ENCODE data around the gene MXI1. TPM values are rescaled to one million over a fixed set of nuclear protein-coding genes. Genes with fewer than 3 reads are reported as not detected.

The MXI1 gene
- total RNA-seq, 2 experiments from 2014 or later: 11.7 to 22.3 TPM

DNA sequence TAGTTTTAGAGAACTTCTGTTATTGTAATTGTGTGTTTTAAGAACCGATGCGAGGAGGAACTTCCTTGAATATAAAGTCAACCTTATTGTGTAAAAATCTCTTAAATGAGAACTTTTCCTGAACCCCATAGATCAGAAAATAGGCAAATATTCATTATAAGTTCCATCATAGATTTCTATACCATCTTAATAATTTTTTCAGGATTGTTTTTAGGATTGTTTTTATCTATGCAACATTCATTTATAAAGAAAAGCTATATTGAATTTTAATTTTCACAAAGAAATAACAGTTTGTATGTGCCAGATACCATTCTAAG is 99.0 kb downstream of the MXI1 start:
- Histone ChIP-seq H4K20me1 (ENCODE audit: insufficient read depth, low read length) (peaks cover 28% of the 10 kb centered on the region), H3K9me2 (ENCODE audit: insufficient read depth, low read length) (no peaks in the 10 kb centered on the region), H3K79me2 (ENCODE audit: insufficient read depth, low read depth, low read length) (peaks cover 33% of the 10 kb centered on the region), H3K4me3 (ENCODE audit: low read depth, low read length, poor library complexity, severe bottlenecking) (peak overlapping the region; percentile 37), H2AFZ (ENCODE audit: low read length) (peak overlapping the region; percentile 87), H3K9me3 (ENCODE audit: low read length) (no peaks in the 10 kb centered on the region), H3K27ac (ENCODE audit: low read depth, low read length, poor library complexity, severe bottlenecking) (no peak overlapping the region), H3K36me3 (ENCODE audit: insufficient read depth, low read length) (peaks cover 25% of the 10 kb centered on the region), H3K4me1 (ENCODE audit: insufficient read depth, low read length, poor library complexity, severe bottlenecking) (peaks cover 58% of the 10 kb centered on the region), H3K4me2 (ENCODE audit: low read length) (peak overlapping the region; percentile 78)
- no peak for DNase-seq (ENCODE audit: low spot score)
- intact Hi-C loops (cut with micrococcal nuclease; ENCODE audit: unreplicated experiment): loop anchor here (1.0 to 10.0 kb wide), 5 partner anchors 242 to 608 kb away; partner anchors contain the start of genes BBIP1 and SHOC2
- CTCF ChIA-PET (ENCODE audit: unreplicated experiment): interaction anchor here (0.7 to 1.2 kb wide), 3 partner anchors 10 to 242 kb away, joined by 3 to 5 read pairs (median 3); no protein-coding TSS in a partner anchor
- BruUV-seq (replicated peaks): no TSS peak
- TF ChIP-seq EZH2phosphoT487 (IDR thresholded peaks at IDR 0.05; ENCODE audit: borderline replicate concordance, low read depth, low read length): no peak
- POLR2A ChIA-PET: interaction anchor here (0.7 to 1.3 kb wide), 12 partner anchors 27 to 367 kb away, joined by 3 to 7 read pairs (median 3); partner anchors contain the start of gene SMC3

DNA sequence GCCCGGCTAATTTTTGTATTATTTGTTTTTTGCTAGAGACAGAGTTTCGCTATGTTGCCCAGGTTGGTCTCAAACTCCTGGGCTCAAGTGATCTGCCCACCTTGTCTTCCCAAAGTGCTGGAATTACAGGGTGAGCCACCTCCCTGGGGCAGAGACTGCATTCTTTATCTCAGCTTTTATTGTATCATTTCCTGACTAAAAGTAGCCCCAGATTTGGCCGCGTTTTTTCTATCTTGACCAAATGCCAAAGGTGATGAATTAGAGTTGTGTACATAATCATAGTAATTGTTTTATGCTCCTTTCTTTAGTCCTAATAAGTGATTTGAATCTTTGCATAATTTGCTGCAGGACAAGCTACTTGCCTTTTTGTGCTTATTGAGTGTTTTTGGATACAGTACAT is 100.4 kb downstream of the MXI1 start:
- intact Hi-C loops (cut with micrococcal nuclease; ENCODE audit: unreplicated experiment): loop anchor here (5.0 to 10.0 kb wide), 3 partner anchors 364 to 607 kb away; partner anchors contain the start of genes BBIP1 and SHOC2
- Histone ChIP-seq H3K27ac (ENCODE audit: low read depth, low read length, poor library complexity, severe bottlenecking) (no peak overlapping the region), H3K36me3 (ENCODE audit: insufficient read depth, low read length) (peaks cover 11% of the 10 kb centered on the region), H4K20me1 (ENCODE audit: insufficient read depth, low read length) (peaks cover 14% of the 10 kb centered on the region), H3K4me2 (ENCODE audit: low read length) (no peak overlapping the region), H3K9me2 (ENCODE audit: insufficient read depth, low read length) (no peaks in the 10 kb centered on the region), H2AFZ (ENCODE audit: low read length) (peak overlapping the region; percentile 18; the same call in 1 of the 2 replicates), H3K4me1 (ENCODE audit: insufficient read depth, low read length, poor library complexity, severe bottlenecking) (peaks cover 52% of the 10 kb centered on the region), H3K4me3 (ENCODE audit: low read depth, low read length, poor library complexity, severe bottlenecking) (no peak overlapping the region), H3K9me3 (ENCODE audit: low read length) (no peaks in the 10 kb centered on the region), H3K79me2 (ENCODE audit: insufficient read depth, low read depth, low read length) (peaks cover 19% of the 10 kb centered on the region)
- DNase-seq (ENCODE audit: low spot score): no peak
- TF ChIP-seq, protein P1, sequence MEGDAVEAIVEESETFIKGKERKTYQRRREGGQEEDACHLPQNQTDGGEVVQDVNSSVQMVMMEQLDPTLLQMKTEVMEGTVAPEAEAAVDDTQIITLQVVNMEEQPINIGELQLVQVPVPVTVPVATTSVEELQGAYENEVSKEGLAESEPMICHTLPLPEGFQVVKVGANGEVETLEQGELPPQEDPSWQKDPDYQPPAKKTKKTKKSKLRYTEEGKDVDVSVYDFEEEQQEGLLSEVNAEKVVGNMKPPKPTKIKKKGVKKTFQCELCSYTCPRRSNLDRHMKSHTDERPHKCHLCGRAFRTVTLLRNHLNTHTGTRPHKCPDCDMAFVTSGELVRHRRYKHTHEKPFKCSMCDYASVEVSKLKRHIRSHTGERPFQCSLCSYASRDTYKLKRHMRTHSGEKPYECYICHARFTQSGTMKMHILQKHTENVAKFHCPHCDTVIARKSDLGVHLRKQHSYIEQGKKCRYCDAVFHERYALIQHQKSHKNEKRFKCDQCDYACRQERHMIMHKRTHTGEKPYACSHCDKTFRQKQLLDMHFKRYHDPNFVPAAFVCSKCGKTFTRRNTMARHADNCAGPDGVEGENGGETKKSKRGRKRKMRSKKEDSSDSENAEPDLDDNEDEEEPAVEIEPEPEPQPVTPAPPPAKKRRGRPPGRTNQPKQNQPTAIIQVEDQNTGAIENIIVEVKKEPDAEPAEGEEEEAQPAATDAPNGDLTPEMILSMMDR (conservative IDR thresholded peaks at IDR 0.05; ENCODE audit: low read length): no peak
- no peak for TF ChIP-seq EZH2phosphoT487 (IDR thresholded peaks at IDR 0.05; ENCODE audit: borderline replicate concordance, low read depth, low read length)
- POLR2A ChIA-PET: interaction anchor here (0.5 to 2.1 kb wide), 7 partner anchors 13 to 306 kb away, joined by 3 to 8 read pairs (median 3); no protein-coding TSS in a partner anchor
- CTCF ChIA-PET (ENCODE audit: unreplicated experiment): interaction anchor here (0.8 kb wide), 1 partner anchor 46 kb away, joined by 3 read pairs; no protein-coding TSS in a partner anchor
- no TSS peak for BruUV-seq (replicated peaks)

DNA sequence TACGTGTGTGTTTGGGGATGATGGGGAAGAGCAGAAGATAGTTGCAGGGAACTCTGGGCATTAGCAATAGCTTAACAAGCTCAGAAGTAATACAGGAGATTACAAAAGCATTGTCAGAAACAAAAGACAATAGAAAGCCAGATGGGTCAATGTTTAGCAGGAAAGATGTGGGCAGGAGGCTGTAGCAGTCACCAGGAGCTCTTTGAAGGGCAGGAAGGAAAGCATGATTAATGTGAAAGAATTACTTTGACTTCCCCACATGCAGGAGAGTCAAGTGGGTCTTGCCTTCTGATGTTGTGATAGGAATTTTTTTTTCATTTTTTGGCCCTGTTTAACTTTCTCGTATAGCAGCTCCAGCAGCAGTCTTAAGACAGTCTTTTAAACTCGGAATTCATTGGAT is 103.3 kb downstream of the MXI1 start:
- POLR2A ChIA-PET: interaction anchor here (0.6 to 1.1 kb wide), 5 partner anchors 19 to 1309 kb away, joined by 3 to 4 read pairs (median 3); no protein-coding TSS in a partner anchor
- TF ChIP-seq, protein P1 (conservative IDR thresholded peaks at IDR 0.05; ENCODE audit: low read length): no peak
- no peak for TF ChIP-seq EZH2phosphoT487 (IDR thresholded peaks at IDR 0.05; ENCODE audit: borderline replicate concordance, low read depth, low read length)
- no peaks in the 10 kb centered on the region for H3K9me2 ChIP-seq (ENCODE audit: insufficient read depth, low read length)
- H3K9me3 ChIP-seq (ENCODE audit: low read length): no peaks in the 10 kb centered on the region
- H3K4me2 ChIP-seq (ENCODE audit: low read length): no peak overlapping the region
- BruUV-seq (replicated peaks): no TSS peak
- peaks cover 43% of the 10 kb centered on the region for H3K4me1 ChIP-seq (ENCODE audit: insufficient read depth, low read length, poor library complexity, severe bottlenecking)
- CTCF ChIA-PET (ENCODE audit: unreplicated experiment): interaction anchor here (0.9 to 1.5 kb wide), 5 partner anchors 234 to 304 kb away, joined by 3 to 4 read pairs (median 3); no protein-coding TSS in a partner anchor
- H4K20me1 ChIP-seq (ENCODE audit: insufficient read depth, low read length): no peaks in the 10 kb centered on the region
- H3K36me3 ChIP-seq (ENCODE audit: insufficient read depth, low read length): no peaks in the 10 kb centered on the region
- no peak for DNase-seq (ENCODE audit: low spot score)
- intact Hi-C loops (cut with micrococcal nuclease; ENCODE audit: unreplicated experiment): loop anchor here (1.0 to 2.0 kb wide), 5 partner anchors 44 to 290 kb away; partner anchors contain the start of gene DUSP5
- no peak overlapping the region for H3K4me3 ChIP-seq (ENCODE audit: low read depth, low read length, poor library complexity, severe bottlenecking)
- H3K27ac ChIP-seq (ENCODE audit: low read depth, low read length, poor library complexity, severe bottlenecking): no peak overlapping the region
- no peak overlapping the region for H2AFZ ChIP-seq (ENCODE audit: low read length)
- no peaks in the 10 kb centered on the region for H3K79me2 ChIP-seq (ENCODE audit: insufficient read depth, low read depth, low read length)

All from OCI-LY7 (cell line).